Nephron (organoid): ENCODE measurements around the gene SMYD3.
A peak's percentile ranks its signal among the peaks of the same experiment; 100 is the strongest.

Experiments
- H3K27ac Mint-ChIP-seq, 3 experiments: 2 replicates each; pipeline ENCODE4 v1.8.0; 2020; ENCODE audit warnings: mixed read lengths in 3 of 3, mild to moderate bottlenecking in 2 of 3, moderate library complexity in 1 of 3
- H3K27me3 Mint-ChIP-seq: 2 replicates; pipeline ENCODE4 v1.8.0; 2021; ENCODE audit warnings: low read depth, mild to moderate bottlenecking, moderate library complexity, mixed read lengths
- H3K36me3 Mint-ChIP-seq: 2 replicates; pipeline ENCODE4 v1.8.0; 2020; ENCODE audit warnings: low read depth, mixed read lengths
- H3K4me1 Mint-ChIP-seq: 2 replicates; pipeline ENCODE4 v1.8.0; 2020; ENCODE audit warnings: mixed read lengths
- H3K4me3 Mint-ChIP-seq, 3 experiments: 2 replicates each; pipeline ENCODE4 v1.8.0; 2020; ENCODE audit warnings: mild to moderate bottlenecking in 3 of 3, mixed read lengths in 3 of 3, moderate library complexity in 2 of 3
- H3K9me3 Mint-ChIP-seq: 2 replicates; pipeline ENCODE4 v1.8.0; 2020; ENCODE audit warnings: mixed read lengths
- TF ChIP-seq, protein P1 (sequence below), 3 experiments: fragments of 200-600 bp; sonication (generic); IDR thresholded peaks; one replicate each; pipeline ENCODE4 v1.5.0; 2021; ENCODE audit warnings: antibody characterized with exemption in 3 of 3; ENCODE audit not compliant: unreplicated experiment in 3 of 3

SMYD3 gene

DNA sequence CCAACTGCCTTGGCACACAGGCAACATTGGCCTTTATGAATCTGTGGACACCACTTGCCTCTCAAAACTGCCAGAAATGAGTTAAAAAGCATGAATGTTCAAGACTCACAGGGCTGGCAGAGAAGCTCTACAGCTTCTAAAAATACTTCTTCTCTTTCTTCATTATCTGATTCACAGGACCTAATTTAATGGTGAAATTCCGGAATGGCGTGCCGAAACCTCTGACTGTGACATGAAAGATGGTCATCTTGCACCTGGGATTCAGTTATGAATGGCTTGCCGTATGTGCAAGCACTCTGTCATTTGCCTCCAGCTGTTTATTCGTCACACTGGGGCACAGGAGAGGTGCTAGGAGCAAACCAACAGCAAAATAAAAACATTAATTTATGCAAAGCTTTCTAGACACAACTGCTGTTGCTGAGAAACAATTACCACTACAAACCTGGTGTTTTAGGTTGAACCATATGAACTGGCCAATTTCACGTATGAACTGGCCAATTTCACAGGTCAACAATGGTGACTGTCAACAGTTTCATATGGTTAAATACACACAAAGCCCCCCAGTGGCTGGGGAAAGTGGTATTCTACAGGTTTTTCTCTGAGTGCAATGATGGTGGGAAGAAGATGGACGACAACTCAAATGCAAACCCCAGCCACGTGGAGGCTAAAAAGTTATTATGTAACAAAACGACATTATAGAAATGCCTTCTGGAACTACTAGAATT is 704.0 kb downstream of the SMYD3 start:
- peaks cover 14% of the 10 kb centered on the region for H3K4me1 Mint-ChIP-seq

DNA sequence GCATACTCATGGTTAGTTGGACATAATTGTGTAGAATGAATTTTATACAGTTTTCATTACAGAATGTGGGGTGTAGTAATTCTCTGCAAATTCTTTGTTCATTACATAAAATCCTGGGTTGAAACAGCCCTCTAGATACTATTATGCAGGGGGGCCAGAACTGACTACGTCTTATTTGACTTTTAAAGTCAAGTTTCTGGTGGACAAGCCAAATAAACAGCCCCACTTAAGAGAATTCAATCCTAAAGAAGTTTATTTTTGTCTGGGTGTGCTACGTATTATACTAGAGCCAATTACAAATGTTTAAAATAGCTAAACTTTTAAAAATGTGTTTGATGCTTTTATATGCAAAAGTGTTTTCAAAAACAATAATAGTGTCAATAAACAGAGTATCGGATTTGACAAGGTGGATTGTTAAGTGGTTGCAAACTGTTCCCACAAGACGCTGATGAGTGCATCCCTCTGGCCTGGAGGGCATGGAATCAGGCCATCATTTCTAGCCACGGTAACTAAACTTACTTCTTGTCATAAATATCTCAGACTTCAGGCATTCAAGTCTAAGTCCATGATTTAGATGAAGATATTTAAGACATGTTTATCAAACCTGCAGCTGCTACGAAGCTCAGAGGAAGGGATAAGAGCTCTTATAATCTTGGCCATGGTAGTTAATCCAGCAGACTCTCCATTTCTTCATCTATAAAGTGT is 706.0 kb downstream of the SMYD3 start:
- Mint-ChIP-seq H3K4me1 (peaks cover 15% of the 10 kb centered on the region), H3K36me3 (no peaks in the 10 kb centered on the region), H3K4me3 (no peak overlapping the region), H3K27ac (peak overlapping the region in 1 of 3 experiments; percentile 34), H3K27me3 (no peaks in the 10 kb centered on the region), H3K9me3 (no peaks in the 10 kb centered on the region)
- TF ChIP-seq, protein P1, sequence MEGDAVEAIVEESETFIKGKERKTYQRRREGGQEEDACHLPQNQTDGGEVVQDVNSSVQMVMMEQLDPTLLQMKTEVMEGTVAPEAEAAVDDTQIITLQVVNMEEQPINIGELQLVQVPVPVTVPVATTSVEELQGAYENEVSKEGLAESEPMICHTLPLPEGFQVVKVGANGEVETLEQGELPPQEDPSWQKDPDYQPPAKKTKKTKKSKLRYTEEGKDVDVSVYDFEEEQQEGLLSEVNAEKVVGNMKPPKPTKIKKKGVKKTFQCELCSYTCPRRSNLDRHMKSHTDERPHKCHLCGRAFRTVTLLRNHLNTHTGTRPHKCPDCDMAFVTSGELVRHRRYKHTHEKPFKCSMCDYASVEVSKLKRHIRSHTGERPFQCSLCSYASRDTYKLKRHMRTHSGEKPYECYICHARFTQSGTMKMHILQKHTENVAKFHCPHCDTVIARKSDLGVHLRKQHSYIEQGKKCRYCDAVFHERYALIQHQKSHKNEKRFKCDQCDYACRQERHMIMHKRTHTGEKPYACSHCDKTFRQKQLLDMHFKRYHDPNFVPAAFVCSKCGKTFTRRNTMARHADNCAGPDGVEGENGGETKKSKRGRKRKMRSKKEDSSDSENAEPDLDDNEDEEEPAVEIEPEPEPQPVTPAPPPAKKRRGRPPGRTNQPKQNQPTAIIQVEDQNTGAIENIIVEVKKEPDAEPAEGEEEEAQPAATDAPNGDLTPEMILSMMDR (IDR thresholded peaks at IDR 0.05; ENCODE audit: unreplicated experiment in 3 of 3) = no peak

More for the DNA sequence above, 704.0 kb downstream of the SMYD3 start:
- no peak overlapping the region for H3K27ac Mint-ChIP-seq
- peaks cover 6% of the 10 kb centered on the region for H3K27me3 Mint-ChIP-seq
- H3K36me3 Mint-ChIP-seq = no peaks in the 10 kb centered on the region
- no peak overlapping the region for H3K4me3 Mint-ChIP-seq
- TF ChIP-seq, protein P1 (IDR thresholded peaks at IDR 0.05; ENCODE audit: unreplicated experiment in 3 of 3) = no peak
- no peaks in the 10 kb centered on the region for H3K9me3 Mint-ChIP-seq

DNA sequence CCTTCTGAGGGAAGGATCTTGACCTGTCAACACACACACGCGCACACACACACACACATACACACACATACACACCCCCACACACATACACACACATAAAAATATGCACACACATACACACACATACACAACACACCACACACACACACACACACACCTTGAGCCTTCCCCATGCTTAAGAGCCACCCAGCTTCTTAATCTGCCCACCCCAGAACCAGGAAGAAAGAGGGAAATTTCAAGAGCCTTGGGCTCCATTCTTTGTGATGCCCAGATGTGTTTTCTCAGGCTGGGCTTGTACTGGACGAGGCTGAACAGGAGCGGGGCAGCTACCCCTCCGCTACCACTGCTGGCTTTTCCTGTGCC is 708.7 kb downstream of the SMYD3 start:
- no peaks in the 10 kb centered on the region for H3K36me3 Mint-ChIP-seq
- H3K9me3 Mint-ChIP-seq = no peaks in the 10 kb centered on the region
- TF ChIP-seq, protein P1 (IDR thresholded peaks at IDR 0.05; ENCODE audit: unreplicated experiment in 3 of 3) = no peak
- H3K27ac Mint-ChIP-seq = no peak overlapping the region
- peaks cover 15% of the 10 kb centered on the region for H3K4me1 Mint-ChIP-seq
- H3K4me3 Mint-ChIP-seq = no peak overlapping the region
- no peaks in the 10 kb centered on the region for H3K27me3 Mint-ChIP-seq

DNA sequence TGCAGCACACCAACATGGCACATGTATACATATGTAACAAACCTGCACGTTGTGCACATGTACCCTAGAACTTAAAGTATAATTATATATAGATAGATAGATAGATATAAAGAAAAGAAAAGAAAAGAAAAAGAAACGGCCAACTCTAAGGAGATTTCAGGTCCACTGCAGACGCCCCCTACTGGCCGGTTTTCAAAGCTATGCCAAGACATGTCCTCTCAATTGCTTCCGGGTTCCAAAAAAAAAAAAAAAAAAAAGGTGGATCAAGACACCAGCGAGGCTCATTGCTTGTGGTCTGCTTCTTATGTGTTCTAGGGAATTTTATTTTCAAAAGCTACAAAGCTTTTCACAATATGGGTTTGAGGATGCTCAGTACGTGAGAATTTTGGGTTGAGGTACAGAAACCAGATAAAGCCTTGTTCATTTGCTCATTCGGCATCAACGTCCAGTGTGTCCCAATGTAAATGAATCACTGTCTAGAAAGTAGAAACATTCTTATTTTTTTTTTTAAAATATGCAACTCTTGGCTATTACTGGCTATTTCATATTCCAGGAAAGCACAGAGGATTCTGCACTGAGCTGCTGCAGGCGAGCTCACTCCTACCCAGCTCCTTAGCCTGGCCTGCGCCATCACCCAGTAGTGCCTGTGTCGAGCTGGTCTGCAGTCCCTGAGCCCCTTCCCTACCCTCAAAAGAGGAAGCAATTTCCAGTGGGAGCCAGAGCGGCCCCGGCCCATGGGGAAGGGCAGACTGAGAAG is 709.3 kb downstream of the SMYD3 start:
- H3K4me3 Mint-ChIP-seq = no peak overlapping the region
- TF ChIP-seq, protein P1 (IDR thresholded peaks at IDR 0.05; ENCODE audit: unreplicated experiment in 3 of 3) = peak in 2 of 3 experiments; percentile 13 to 20
- no peaks in the 10 kb centered on the region for H3K27me3 Mint-ChIP-seq
- H3K4me1 Mint-ChIP-seq = peaks cover 15% of the 10 kb centered on the region
- no peaks in the 10 kb centered on the region for H3K9me3 Mint-ChIP-seq
- H3K27ac Mint-ChIP-seq = no peak overlapping the region
- H3K36me3 Mint-ChIP-seq = no peaks in the 10 kb centered on the region

DNA sequence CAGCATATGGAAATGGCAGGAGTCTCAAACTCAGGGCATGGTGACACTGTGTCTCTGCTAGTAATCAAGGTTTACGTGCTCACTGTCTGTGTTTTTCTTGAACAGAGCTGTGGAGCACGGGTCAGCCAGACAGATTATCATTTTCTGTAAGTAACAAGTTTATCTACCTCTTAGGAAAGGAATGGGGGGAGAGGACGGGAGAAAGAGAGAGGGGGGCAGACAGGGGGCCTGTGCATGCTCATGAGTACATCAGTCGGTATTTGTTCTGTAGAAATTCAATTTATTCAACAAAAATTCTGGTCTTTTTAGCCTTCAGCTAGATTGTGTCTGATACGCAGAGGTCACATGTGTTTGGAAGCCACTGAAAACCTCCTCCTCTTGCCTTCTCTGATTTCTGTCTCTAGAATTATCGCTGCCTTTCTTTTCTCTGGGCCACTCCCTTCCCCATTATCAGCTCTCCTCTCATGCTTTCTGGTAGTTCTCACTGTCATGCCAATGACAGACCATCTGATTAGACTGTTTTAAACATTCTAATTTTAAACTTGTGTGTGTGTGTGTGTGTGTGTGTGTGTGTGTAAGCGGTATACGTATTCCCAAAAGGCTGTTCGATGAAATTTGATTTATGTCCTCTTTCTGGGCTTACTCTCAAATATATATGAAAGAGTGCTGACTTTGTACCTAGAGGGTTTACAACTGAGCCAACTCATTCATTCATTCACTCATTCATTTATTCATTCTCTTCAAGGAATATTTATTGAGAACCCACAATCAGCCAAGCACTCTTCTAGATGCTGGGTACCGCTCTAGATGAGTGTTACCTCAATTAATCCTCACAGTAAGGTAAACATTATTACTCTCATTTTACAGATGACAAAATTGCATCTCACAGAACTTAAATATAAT is 715.4 kb downstream of the SMYD3 start:
- peaks cover 23% of the 10 kb centered on the region for H3K4me1 Mint-ChIP-seq
- peak overlapping the region; percentile 30 to 87 (median 46) for H3K27ac Mint-ChIP-seq
- H3K9me3 Mint-ChIP-seq = no peaks in the 10 kb centered on the region
- no peaks in the 10 kb centered on the region for H3K27me3 Mint-ChIP-seq
- TF ChIP-seq, protein P1 (IDR thresholded peaks at IDR 0.05; ENCODE audit: unreplicated experiment in 3 of 3) = no peak
- no peak overlapping the region for H3K4me3 Mint-ChIP-seq
- no peaks in the 10 kb centered on the region for H3K36me3 Mint-ChIP-seq
